Epidermal melanocyte (primary cell): ENCODE data around the gene SYT2.
"Not testable (repeated sequence)": the region's sequence is repeated elsewhere in the genome, so short reads cannot be mapped to it uniquely, and the experiment has no call there.

Experiments
- DNase-seq: peaks from one replicate; pipeline ENCODE4 v3.0.0; 2011; ENCODE audit warnings: low spot score; ENCODE audit not compliant: insufficient read length

SYT2 gene

DNA sequence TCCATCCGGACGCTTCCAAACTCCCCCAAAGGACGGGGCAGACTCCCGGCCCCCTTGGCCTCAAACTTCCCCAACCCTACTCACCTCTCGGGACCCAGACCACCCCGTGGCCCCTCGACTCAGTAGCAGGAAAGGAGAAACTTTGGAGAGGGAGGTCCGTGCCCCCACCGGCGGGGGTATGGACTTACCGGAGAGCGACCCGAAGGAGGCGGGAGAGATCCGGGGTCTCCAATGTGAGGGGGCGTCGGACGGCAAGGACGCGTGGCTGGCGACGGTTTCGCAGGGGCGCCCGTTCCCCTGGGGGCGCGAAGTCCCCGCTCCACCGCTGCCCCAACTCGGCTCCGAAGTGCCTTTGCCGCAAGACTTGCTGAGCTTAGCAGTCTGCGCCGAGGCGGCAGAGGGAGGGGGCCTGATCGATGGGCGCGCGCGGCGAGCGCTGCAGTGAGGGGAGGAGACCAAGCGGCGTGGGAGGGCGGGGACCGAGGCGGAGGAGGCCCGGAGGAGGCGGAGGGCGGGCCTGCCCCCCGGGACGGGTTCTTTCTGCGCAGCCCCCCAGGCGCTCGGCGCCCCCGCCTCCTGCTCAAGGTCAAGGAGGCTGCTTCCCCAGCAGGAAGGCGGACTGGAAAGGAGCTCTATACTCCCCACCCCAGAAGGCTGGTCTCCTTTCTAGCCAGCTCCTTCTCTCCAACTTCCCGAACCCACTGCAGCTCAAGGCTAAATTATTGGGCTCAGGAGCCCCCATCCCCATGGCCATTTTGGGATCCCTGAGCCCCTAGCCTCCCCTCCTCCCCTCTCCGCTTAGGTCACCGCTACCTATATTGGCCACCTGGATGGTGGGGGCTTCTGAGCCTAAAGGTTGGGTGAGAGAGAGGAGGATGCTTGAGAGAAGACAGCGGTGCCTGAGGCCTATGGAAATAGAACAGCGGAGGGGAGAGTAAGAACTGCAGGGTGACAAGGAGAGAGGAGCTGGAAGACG is at the start of gene SYT2:
Gene SYT2, minus strand, starts transcription at position 385 of the 976 bp plus-strand sequence. CDS start 104,682 bp downstream, outside the sequence.
- DNase-seq = no peak

DNA sequence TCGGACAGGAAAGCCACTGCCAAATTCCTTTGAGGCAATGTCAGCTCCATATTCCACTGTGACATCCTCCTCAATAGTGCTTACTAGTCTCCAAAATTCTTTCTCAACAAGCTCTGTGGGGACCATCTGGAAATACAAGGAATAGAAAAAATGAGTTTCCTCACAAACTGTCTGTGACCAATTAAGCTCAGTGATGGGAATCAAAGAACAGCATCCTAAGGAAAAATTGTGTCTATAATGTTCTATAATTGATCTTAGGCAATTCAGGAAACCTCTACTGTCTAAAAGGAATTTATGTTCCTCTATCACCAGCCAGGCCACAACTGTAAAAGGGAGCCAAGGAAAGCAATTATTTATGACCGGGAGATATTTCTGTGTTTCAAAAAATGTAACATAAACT is 46.1 kb upstream of the SYT2 start:
- no peak for DNase-seq

DNA sequence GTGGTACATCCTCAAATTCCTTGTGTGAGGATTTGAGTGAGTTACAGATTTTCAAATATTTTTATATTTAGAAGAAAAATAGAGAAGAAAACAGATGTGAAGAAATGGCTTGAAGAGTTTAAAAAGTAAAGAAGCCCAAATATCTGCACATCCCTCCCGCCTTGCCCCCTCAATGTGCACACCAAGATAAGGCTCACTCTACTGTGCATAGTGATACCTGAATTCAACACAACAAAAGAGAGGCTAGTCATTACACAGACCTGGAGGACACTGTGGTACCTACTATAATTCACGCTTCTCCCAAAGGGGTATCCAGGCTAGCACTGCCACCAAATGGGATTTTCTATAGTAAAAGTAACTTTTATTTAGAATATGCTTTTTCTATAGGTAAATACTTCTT is 44.0 kb upstream of the SYT2 start:
- DNase-seq = no peak

DNA sequence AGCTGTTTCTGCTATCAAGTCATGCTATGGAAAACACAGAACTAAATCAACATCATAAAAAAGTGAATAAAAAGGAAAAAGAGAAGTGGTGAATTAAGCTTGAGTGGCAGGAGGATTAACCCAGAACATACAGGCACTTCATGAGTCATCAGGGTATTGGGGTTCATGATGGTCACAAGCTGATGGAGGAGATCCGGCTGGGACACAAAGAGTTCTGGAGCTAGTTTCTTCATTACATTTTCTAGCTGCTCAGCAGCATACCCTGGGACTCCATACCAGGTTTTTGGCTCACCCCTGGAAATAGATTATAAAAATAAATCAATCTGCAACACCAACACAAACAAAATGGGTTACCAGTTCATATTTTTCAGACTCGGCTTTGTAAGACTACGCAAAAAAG is 42.5 kb upstream of the SYT2 start:
- DNase-seq = no peak

DNA sequence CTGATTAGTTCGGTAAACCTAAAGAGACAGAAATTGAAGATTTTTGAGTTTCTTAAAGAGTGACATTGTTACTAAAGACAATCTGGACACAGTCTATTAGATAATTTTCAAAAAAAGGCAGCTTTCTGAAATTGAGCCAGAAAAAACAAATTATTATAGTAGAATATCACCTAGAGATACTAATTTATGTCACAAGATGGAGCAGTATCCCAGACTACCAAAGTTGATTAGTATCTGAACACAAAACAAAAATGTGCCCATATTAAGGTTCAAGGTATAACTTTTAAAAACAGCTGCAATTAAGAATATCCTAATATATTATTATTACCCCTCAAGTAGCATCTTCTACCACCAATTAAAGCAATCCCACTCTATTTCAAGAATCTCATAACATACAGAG is 40.5 kb upstream of the SYT2 start:
- no peak for DNase-seq

DNA sequence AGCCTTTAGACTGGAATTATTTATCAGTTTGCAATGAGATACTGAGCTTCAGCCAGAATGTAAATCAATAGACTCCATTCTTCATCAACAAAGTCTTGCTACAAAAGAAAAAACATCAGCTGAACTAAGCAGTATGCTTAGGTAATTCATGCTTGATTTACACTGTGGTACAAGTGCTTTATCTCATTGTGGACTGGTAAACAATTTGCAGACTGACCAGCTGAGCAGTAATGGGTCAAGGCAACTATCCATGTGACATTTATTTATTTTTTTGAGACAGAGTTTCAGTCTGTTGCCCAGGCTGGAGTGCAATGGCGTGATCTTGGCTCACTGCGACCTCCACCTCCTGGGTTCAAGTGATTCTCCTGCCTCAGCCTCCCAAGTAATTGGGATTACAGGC is 39.8 kb upstream of the SYT2 start:
- DNase-seq = no peak

DNA sequence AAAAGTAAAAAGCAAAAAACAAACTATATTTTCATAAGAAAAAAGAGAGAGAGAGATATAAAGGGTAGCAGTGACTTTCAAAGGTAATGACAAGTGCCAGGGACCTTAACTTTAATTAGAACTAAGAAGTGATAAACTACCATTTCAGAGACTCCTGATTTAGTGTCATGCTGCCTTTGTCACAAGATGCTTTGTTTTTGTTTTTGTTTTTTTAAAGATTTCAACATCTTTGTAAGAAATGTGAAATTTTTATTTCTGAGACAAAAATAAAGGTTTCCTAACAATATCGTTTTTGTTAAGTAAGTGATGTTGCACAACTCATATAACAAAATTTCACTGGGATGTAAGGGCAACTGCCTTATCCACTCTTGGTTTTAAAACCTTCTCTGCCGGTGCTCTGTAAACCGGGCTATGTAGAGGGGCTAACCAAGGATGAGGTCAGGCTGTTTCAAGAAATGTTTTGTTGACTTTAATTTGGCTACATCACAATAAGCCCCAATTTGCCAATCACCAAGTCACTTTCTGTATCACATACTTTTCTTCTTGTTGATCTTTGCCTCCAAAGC is 35.2 kb upstream of the SYT2 start:
- no peak for DNase-seq

DNA sequence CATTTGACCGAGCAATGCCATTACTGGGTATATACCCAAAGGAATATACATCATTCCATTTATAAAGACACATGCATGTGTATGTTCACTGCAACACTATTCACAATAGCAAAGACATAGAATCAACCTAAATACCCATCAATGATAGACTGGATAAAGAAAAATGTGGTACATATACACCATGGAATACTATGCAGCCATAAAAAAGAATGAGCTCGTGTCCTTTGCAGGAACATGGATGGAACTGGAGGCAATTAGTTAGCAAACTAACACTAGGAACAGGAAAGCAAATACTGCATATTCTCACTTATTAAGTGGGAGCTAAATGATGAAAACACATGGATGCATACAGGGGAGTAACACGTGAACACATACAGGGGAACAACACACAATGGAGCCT is 34.5 kb upstream of the SYT2 start:
- not testable (repeated sequence) for DNase-seq

DNA sequence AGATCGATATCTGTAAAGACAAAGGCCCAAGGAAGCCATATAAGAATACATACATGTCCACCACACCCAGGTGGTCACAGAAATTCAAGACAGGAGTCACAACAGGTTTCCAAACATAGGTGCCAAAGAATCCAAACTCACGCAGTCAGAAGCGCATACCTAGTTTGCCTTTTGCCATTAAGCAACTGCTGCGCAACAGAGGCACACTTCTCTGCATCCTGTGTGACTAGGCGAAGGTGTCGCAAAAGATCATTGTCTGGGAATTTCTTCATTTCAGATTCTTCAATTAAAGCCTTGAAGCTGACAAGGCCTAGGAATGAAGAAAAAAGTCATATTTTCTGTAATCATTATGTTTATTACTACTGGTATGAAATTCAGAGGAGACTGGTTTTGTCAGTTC is 32.2 kb upstream of the SYT2 start:
- no peak for DNase-seq

DNA sequence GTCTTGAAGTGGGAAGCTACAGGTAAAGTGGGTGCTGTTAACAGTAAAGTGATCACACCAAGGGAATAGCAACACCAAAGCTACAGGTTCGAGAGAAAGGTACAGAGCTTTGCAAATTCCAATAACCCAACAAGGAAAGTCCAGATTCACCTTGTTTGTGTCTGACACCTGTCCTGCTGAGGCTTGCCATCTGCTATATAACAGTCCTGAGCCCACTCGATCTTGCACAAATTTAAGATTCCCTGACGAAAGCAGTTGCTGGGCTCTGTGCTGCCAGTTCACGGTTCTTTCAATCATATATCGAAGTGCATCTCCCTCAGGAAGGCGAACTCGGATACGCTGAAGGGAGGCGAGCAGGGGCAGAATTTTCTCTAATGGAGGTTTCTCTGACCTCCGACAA is 23.0 kb upstream of the SYT2 start:
- no peak for DNase-seq

DNA sequence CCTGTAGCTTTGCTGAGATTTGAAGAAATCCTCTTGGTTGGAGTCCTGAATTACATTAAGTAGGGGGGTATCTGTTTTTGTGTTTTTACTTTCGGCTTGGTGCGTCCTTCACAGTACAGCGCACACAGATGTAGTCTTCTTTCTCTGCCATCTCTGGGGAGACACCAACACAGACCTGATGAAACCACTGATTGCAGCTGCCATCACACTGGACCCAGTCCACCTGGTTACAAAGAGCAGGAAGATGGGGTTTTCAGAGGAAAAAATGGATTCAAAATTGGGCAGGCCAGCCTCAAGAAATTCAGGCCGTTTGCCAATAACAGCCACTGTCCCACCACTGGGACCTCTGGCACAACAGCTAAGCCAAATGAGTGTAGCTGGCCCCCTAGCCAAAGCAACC is 18.7 kb upstream of the SYT2 start:
- no peak for DNase-seq

DNA sequence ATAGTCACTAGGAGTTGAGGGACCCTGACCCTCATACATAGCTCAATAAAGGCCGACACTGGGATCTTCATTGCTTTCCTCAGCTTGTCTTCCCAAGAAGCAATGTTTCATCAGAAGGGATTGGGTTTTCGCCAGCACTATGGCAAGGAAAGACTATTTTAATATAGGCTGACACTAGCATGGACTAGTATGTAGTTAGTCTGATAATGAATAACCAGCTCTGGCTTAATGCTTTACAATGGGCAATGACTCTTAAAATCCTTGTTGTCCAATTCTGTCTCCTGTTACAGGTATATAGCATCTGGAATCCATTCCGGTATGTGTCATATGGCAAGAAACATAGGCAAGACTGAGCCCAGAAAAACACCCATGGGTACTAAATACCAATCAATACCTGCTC is 15.3 kb upstream of the SYT2 start:
- no peak for DNase-seq

DNA sequence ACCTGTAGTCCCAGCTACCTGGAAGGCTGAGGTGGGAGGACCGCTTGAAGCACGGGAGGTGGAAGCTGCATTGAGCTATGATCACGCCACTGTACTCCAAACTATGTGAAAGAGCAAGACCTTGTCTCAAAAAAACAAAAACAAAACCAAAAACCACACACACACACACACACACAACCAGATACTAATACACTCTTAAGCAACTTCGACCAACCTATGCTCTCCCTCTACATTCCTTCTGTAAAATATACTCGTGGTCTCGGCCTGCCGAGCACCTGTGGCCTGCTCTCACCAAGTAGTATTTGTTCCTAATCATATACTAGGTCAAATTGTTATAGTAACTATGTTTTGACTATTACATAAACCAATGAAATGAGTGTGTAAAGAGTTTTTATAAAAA is 13.5 kb upstream of the SYT2 start:
- no peak for DNase-seq

DNA sequence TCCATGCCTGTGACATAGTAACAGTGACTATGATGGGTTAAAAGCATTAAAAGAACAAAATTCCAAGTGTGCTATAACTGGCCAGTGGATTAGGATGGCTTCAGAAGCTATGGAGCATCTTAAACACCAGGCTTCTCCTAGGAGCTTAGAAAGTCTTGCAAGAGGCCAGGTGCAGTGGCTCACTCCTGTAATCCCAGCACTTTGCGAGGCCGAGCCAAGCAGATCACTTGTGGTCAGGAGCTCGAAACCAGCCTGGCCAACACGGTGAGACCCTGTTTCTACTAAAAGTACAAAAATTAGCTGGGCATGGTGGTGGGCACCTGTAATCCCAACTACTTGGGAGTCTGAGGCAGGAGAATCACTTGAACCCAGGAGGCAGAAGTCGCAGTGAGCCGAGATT is 12.8 kb upstream of the SYT2 start:
- DNase-seq = not testable (repeated sequence)

DNA sequence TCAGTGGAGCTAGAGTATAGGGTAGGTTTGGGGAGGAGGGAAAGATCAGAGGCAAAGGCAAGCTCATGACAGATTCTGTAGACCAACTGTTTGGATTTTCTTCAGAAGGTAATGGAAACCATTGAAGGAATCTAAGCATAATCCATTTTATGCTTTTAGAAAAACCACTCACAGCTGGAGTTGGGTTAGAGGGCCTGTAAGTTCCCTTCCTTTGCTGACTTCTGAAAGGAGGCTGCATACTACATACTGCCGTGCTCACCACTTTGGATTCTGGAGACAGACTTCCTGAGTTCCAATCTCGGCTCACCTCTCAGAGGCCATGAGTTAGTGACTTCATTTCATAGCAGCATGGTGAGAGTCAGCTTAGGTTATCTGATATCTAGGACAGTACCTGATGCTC is 6.4 kb upstream of the SYT2 start:
- no peak for DNase-seq

DNA sequence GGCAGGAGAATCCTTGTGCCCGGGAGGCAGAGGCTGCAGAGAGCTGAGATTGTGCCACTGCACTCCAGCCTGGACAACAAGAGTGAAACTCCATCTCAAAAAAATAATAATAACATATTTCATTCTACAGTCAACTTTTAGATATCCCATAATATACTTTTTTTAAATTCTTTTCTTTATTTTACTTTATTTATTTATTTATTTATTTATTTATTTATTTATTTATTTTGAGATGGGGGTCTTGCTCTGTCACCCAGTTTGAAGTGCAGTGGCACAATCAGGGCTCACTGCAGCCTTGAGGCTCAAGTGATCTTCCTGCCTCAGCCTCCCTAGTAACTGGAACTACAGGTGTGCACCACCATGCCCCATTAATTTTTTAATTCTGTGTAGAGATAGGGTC is 3.9 kb upstream of the SYT2 start:
- DNase-seq = not testable (repeated sequence)

DNA sequence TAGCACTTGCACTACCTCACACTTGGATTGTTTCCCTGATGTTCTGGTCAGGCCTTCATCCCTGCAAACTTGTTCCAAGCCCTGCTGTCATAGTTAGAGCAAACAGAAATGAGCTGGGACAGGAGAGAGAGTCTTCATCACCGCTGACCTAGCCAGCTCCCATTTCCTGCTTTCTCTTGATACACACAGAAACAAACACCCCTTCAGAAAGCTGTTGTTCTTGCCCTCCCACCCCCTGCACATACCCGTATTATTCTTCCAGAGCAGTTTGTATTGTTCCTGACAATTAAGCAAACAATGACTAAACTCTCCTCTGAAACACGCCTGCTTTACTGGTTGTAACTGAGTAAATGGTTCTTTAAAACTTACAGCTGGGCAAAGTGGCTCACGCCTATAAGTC is 2.9 kb upstream of the SYT2 start:
- DNase-seq = no peak

DNA sequence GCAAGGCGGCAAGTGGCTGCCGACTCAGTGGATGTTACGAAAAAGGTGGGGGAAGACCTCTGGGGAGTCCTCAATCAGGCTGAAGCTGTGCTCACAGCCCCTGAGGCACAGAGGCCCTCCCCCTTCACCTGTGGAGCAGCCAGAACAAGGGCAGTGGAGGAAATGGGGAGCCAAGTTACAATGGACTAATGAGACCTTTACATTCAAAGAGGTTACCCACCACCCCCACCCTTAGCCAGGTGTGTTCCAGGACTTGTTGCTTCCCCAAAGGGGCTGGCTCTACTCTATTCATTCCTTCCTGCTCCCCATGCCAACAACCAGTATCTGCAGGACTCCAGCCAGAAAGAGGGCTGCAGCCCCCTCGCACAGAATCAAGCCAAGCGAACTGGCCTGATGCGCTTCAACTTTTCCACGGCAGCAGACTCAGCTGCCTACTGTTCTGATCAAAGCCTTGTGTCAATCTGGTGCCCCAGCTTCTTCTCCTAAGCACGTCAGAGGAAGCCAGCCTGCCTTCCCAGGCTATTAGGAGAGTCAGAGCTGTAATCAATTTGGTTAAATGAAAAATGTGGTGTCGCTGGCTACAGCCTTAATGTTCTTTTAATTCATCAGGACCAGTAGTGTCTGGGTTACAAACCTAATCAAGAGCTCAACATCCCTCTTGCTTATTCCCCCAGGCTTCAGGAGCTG is 1.8 kb upstream of the SYT2 start:
- DNase-seq = no peak

DNA sequence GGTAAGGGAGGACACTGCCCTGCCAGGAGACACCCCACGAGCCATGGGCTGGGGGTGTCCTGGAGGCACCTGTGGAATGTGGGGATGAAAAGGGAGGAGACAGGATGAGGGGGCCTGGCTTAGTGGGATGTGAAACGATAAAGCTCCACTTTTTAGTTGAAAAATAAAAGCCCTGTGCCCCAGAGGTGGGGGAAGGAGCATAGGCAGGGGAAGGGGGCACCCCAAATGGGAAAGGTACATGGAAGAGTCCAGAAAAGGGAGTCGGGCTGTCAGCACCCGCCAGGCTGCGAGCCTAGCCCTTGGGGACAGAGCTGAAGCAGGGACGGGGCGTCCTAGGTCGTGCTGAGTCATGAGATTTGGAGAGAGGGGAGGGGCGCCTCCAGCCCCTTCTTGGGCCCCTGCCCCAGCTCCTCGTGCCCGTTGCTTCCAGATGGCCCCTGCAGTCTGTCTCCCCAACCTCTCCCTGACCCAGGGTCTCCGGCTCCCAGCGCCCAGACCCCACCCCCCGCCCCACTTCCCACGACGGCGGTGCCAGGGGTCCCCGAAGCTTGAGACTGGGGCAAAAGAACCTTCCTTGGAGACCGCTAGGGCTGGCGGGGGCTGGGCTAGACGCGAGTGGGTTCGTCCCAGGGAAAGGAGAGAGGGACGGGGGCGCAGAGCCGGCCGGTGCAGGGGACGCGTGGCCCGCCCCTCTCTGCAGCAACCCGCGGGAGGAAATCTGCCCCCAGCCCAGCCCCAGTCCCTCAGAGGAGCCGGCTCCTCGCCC is 795 bp downstream of the SYT2 start:
- no peak for DNase-seq

DNA sequence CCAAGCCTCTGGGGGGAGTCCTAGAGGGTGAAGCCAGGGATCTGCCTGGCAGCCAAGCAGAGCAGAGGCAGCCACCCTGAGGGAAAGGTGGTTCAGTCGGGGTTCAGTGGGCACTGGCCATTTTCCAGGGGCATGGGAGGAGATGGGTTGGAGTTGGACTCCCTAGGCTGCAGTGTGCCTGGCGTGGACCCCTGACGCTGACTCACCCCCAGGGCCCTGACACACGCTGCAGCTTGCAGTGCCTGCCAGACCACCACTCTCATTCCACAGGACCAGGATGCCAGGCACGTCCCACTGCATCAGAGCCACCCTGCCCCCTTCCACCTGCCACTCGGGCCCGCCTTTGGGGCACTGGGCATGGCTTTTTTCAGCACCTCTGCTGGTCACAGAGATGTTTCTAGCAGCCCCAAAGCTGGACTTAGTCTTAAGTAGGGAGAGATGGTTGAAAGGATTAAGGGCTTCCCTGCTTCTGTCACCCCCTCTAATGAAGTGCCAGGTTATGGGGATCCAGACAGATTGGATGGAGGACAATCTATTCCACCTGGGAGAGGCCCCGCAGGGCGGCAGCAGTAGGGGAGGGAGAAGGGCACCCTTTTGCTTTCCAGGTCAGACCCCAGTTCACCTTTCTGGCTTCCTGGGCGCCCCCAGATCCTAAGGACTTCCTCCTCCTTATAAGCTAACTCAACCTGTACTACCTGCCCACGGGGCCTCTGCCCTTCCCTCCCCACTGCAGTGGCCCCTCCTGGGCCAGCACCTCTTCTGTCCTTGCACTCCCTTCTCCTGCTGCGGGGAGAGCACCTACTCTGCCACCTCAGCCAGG is 1.6 kb downstream of the SYT2 start:
- no peak for DNase-seq

DNA sequence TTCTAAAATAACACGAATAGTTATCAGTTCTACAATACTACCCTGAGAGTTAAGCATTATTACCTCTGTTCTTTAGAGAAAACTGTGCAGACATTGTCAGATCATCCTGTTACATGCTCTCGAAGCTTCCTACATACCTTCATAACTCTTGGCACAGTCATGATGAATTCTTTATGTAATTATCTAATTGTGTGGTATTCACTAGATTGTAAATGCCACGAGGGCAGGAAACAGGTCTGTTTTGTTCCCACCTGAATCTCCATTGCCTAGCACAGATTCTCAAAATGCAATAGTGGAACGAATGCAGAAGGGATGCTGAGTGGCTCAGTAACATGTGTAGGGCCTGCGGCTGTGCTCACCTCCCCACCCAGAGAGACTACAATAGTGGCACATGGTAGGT is 3.4 kb downstream of the SYT2 start:
- no peak for DNase-seq
